Stomach (tissue), 4 donors: ENCODE measurements around the gene IKZF4.

Source experiments
- CTCF ChIP-seq, 7 experiments: fragments of 450-650 bp in 4 of 7; fragments of 200-600 bp in 3 of 7; sonication (generic) in 3 of 7; IDR thresholded peaks; one replicate each; pipeline ENCODE4 v1.5.1; 2016 to 2019; ENCODE audit warnings: antibody characterized with exemption in 7 of 7, control low read depth in 2 of 7, mild to moderate bottlenecking in 1 of 7
- POLR2A ChIP-seq, 4 donors: fragments of 450-650 bp; IDR thresholded peaks; one replicate each; pipeline ENCODE4 v1.6.1; 2016; ENCODE audit warnings: antibody characterized with exemption in 4 of 4, control low read depth in 2 of 4, mild to moderate bottlenecking in 1 of 4, moderate library complexity in 1 of 4

DNA sequence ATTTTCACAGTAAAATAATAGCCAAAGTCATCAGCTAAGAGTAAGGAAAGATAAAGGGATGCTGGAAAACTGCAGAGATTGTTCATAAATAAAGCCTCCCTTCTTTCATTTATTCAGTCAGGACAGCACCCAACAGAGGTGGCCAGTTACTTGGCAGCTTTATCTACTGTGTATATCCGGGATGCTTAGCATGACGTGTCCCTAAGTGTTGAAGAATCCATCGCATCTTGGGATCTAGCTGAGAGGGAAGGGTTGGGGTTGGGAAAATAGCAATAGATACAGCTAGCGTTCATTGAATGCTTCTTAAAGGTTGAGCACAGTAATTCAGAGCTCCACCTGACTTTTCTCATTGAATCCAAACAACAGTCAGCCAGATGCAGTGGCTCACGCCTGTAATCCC lies 53.6 kb downstream of the IKZF4 start:
- TF ChIP-seq CTCF (IDR thresholded peaks at IDR 0.05) (no peak), POLR2A (IDR thresholded peaks at IDR 0.05) (no peak)
